HFFc6 (cell line): ENCODE data around the gene PSMA2. TPM values are rescaled to one million over a fixed set of nuclear protein-coding genes. Genes with fewer than 3 reads are reported as not detected.

Source experiments
- DNase-seq: peaks from one replicate; pipeline ENCODE4 v3.0.0-alpha.2; 2018
- H3K27ac Mint-ChIP-seq: 2 replicates; pipeline ENCODE4 v1.8.0; 2020; ENCODE audit warnings: mild to moderate bottlenecking, mixed read lengths
- H3K27me3 Mint-ChIP-seq: 2 replicates; pipeline ENCODE4 v1.8.0; 2021; ENCODE audit warnings: mild to moderate bottlenecking, moderate library complexity, mixed read lengths; ENCODE audit not compliant: insufficient read depth
- H3K36me3 Mint-ChIP-seq: 2 replicates; pipeline ENCODE4 v1.8.0; 2021; ENCODE audit warnings: low read depth, mixed read lengths
- H3K4me1 Mint-ChIP-seq: 2 replicates; pipeline ENCODE4 v1.8.0; 2020; ENCODE audit warnings: low read depth, mixed read lengths
- H3K4me3 Mint-ChIP-seq: 2 replicates; pipeline ENCODE4 v1.8.0; 2020; ENCODE audit warnings: mild to moderate bottlenecking, moderate library complexity, mixed read lengths
- H3K9me3 Mint-ChIP-seq: 2 replicates; pipeline ENCODE4 v1.8.0; 2020; ENCODE audit warnings: mild to moderate bottlenecking, mixed read lengths
- CTCF ChIP-seq: fragments of 200-600 bp; sonication (generic); IDR thresholded peaks from 2 replicates; pipeline ENCODE4 v1.5.0; 2021; ENCODE audit warnings: antibody characterized with exemption, mild to moderate bottlenecking
- total RNA-seq, 6 experiments: library from RNA; stranded (reverse); fragmentation: NEBNext Ultra II Directional; extraction: Animal tissue kit (Norgen Biotek cat#: 25700); gene quantifications; 2 replicates in 1 of 6; 3 replicates in 5 of 6; pipeline ENCODE4 v1.2.3, GENCODE V29; 2021

The PSMA2 gene
- total RNA-seq, 6 experiments from 2014 or later, result 105 to 140 (median 115) TPM

GRCh38 chr7:42976371-42976770, 44.4 kb upstream of the PSMA2 start:
- no peaks in the 10 kb centered on the region for H3K9me3 Mint-ChIP-seq
- no peak overlapping the region for H3K27ac Mint-ChIP-seq
- peaks cover 3% of the 10 kb centered on the region for H3K27me3 Mint-ChIP-seq
- H3K4me1 Mint-ChIP-seq, result peaks cover 32% of the 10 kb centered on the region
- DNase-seq, result no peak
- no peaks in the 10 kb centered on the region for H3K36me3 Mint-ChIP-seq
- TF ChIP-seq CTCF, result no peak
- H3K4me3 Mint-ChIP-seq, result no peak overlapping the region

- H3K4me1 Mint-ChIP-seq, result peaks cover 32% of the 10 kb centered on the region
- peak; percentile 96 for DNase-seq
- H3K4me3 Mint-ChIP-seq, result peak overlapping the region; percentile 82
- no peaks in the 10 kb centered on the region for H3K36me3 Mint-ChIP-seq
- H3K27ac Mint-ChIP-seq, result peak overlapping the region; percentile 89
- peaks cover 3% of the 10 kb centered on the region for H3K27me3 Mint-ChIP-seq
- no peak for TF ChIP-seq CTCF
- no peaks in the 10 kb centered on the region for H3K9me3 Mint-ChIP-seq
Measured at GRCh38 chr7:42972699-42973500, 40.9 kb upstream of the PSMA2 start.

- no peak for TF ChIP-seq CTCF
- H3K4me3 Mint-ChIP-seq, result no peak overlapping the region
- DNase-seq, result no peak
Measured at GRCh38 chr7:42967391-42967790, 35.4 kb upstream of the PSMA2 start.

GRCh38 chr7:42964849-42965805, 33.2 kb upstream of the PSMA2 start:
- H3K4me1 Mint-ChIP-seq, result no peaks in the 10 kb centered on the region
- no peaks in the 10 kb centered on the region for H3K36me3 Mint-ChIP-seq
- H3K9me3 Mint-ChIP-seq, result no peaks in the 10 kb centered on the region
- no peak overlapping the region for H3K27ac Mint-ChIP-seq
- H3K4me3 Mint-ChIP-seq, result no peak overlapping the region
- no peak for TF ChIP-seq CTCF
- no peak for DNase-seq
- H3K27me3 Mint-ChIP-seq, result peaks cover 2% of the 10 kb centered on the region

More at GRCh38 chr7:42967391-42967790, 35.4 kb upstream of the PSMA2 start:
- Mint-ChIP-seq H3K36me3 (no peaks in the 10 kb centered on the region), H3K27me3 (no peaks in the 10 kb centered on the region), H3K9me3 (no peaks in the 10 kb centered on the region), H3K27ac (no peak overlapping the region), H3K4me1 (peaks cover 7% of the 10 kb centered on the region)

GRCh38 chr7:42964293-42964692, 32.3 kb upstream of the PSMA2 start:
- H3K4me3 Mint-ChIP-seq, result no peak overlapping the region
- no peak overlapping the region for H3K27ac Mint-ChIP-seq
- H3K36me3 Mint-ChIP-seq, result no peaks in the 10 kb centered on the region

More at GRCh38 chr7:42964293-42964692, 32.3 kb upstream of the PSMA2 start:
- Mint-ChIP-seq H3K9me3 (no peaks in the 10 kb centered on the region), H3K4me1 (no peaks in the 10 kb centered on the region), H3K27me3 (peaks cover 9% of the 10 kb centered on the region)
- no peak for TF ChIP-seq CTCF
- DNase-seq, result no peak
